ENCODE data around the gene PIP5K1B.

PIP5K1B gene

GRCh38 chr9:68755051-68755450, 50.0 kb downstream of the PIP5K1B start:
- POLR2A ChIA-PET (ENCODE audit: low non-redundant PET), result no interaction called here
- no peak for DNase-seq (ENCODE audit: low spot score)
- TF ChIP-seq CTCF (conservative IDR thresholded peaks at IDR 0.05; ENCODE audit: low read depth), result no peak
- CTCF ChIA-PET, result interaction anchor here (0.7 kb wide), 1 partner anchor 213 kb away, joined by 4 read pairs; no protein-coding TSS in a partner anchor
- no peak overlapping the region for H3K27ac ChIP-seq

- ChIA-PET CTCF (interaction anchor here (0.7 kb wide), 1 partner anchor 176 kb away, joined by 3 read pairs; no protein-coding TSS in a partner anchor), POLR2A (ENCODE audit: low non-redundant PET) (interaction anchor here (0.6 kb wide), 1 partner anchor 24 kb away, joined by 3 read pairs; no protein-coding TSS in a partner anchor)
- no peak for DNase-seq (ENCODE audit: low spot score)
Observed at GRCh38 chr9:68755752-68756151, 50.7 kb downstream of the PIP5K1B start.

GRCh38 chr9:68759981-68760673, 55.1 kb downstream of the PIP5K1B start:
- DNase-seq (ENCODE audit: low spot score), result no peak
- ChIA-PET POLR2A (ENCODE audit: low non-redundant PET) (no interaction called here), CTCF (interaction anchor here (0.6 kb wide), 1 partner anchor 20 kb away, joined by 3 read pairs; a partner anchor contains a TSS)
- no peak for TF ChIP-seq CTCF (conservative IDR thresholded peaks at IDR 0.05; ENCODE audit: low read depth)
- no peak overlapping the region for H3K27ac ChIP-seq

More at GRCh38 chr9:68755752-68756151, 50.7 kb downstream of the PIP5K1B start:
- no peak for TF ChIP-seq CTCF (conservative IDR thresholded peaks at IDR 0.05; ENCODE audit: low read depth)
- H3K27ac ChIP-seq, result no peak overlapping the region

- no peak for TF ChIP-seq CTCF (conservative IDR thresholded peaks at IDR 0.05; ENCODE audit: low read depth)
- POLR2A ChIA-PET (ENCODE audit: low non-redundant PET), result no interaction called here
- CTCF ChIA-PET, result no interaction called here
- H3K27ac ChIP-seq, result no peak overlapping the region
- DNase-seq (ENCODE audit: low spot score), result no peak
Observed at GRCh38 chr9:68760674-68761333, 55.8 kb downstream of the PIP5K1B start.

- TF ChIP-seq CTCF (conservative IDR thresholded peaks at IDR 0.05; ENCODE audit: low read depth), result no peak
- no peak overlapping the region for H3K27ac ChIP-seq
- CTCF ChIA-PET, result no interaction called here
- POLR2A ChIA-PET (ENCODE audit: low non-redundant PET), result no interaction called here
- DNase-seq (ENCODE audit: low spot score), result no peak
Observed at GRCh38 chr9:68762570-68762969, 57.5 kb downstream of the PIP5K1B start.

GRCh38 chr9:68763104-68763503, 58.1 kb downstream of the PIP5K1B start:
- no peak overlapping the region for H3K27ac ChIP-seq
- POLR2A ChIA-PET (ENCODE audit: low non-redundant PET), result no interaction called here
- CTCF ChIA-PET, result no interaction called here
- no peak for TF ChIP-seq CTCF (conservative IDR thresholded peaks at IDR 0.05; ENCODE audit: low read depth)
- DNase-seq (ENCODE audit: low spot score), result no peak

Measured in RWPE1 (cell line).